ENCODE measurements around the gene EHMT1.

- TF ChIP-seq EZH2phosphoT487 (IDR thresholded peaks at IDR 0.05; ENCODE audit: unreplicated experiment) (no peak), JUNB (IDR thresholded peaks at IDR 0.05; ENCODE audit: unreplicated experiment) (no peak), CTCF (conservative IDR thresholded peaks at IDR 0.05; ENCODE audit: low read depth in 2 of 2) (no peak), EZH2 (IDR thresholded peaks at IDR 0.05; ENCODE audit: low read depth, unreplicated experiment) (no peak), ETS1 (IDR thresholded peaks at IDR 0.05) (no peak), POLR2AphosphoS5 (IDR thresholded peaks at IDR 0.05; ENCODE audit: low read depth) (no peak), CREB1 (CRISPR knock-in tag; IDR thresholded peaks at IDR 0.05; ENCODE audit: low read depth) (no peak)
Observed at GRCh38 chr9:137753192-137753765, 134.5 kb downstream of the EHMT1 start.
